Stimulated activated CD4-positive, alpha-beta T cell treated with anti-CD3 and anti-CD28 coated beads, Interleukin-1b, Interleukin-23, amount 100 ng/mL, for 1 hour (primary cell): ENCODE data around the gene NINJ1.

ENCODE experiments used
- DNase-seq, 2 donors: peaks; one replicate each; pipeline ENCODE4 v3.0.0-alpha.2; 2020; ENCODE audit warnings: low read depth in 2 of 2

The NINJ1 gene

GRCh38 chr9:93087971-93088655, 45.9 kb downstream of the NINJ1 start:
- no peak for DNase-seq

DNA sequence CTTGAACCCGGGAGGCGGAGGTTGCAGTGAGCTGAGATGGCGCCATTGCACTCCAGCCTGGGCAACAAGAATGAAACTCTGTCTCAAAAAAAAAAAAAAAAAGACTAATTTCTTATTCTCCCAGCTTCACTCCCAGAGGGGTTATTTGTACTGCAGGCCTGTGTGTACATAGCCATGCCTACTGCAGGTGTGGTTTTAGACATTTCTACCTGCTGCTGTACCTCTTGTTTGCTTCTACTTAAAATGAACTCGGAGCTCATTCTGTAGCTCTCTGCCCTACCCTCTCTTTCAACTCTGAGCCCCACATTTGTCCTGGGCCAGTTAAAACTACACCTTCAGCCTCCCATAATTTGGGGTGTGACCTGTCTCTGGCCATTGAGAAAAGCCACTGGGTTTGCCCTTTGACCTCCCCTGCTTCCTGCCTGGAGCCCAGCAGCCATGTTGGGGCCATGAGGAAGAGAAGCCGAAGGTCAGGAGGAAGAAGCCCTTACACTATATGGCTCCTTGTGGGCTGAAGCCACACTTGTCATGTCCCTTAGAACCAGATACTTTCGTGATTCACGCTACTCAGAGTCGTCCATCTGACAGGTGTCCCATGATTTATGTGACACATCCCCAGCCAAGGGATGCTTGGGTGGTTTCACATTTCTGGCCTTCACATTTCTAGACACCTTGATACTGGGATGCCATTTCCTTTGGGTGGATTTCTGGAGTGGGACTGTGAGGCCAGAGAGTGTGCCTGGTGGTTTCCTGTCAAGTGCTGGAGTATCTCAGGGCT, 47.4 kb downstream of the NINJ1 start:
- DNase-seq: no peak

GRCh38 chr9:93085676-93086075, 48.4 kb downstream of the NINJ1 start:
- no peak for DNase-seq

DNA sequence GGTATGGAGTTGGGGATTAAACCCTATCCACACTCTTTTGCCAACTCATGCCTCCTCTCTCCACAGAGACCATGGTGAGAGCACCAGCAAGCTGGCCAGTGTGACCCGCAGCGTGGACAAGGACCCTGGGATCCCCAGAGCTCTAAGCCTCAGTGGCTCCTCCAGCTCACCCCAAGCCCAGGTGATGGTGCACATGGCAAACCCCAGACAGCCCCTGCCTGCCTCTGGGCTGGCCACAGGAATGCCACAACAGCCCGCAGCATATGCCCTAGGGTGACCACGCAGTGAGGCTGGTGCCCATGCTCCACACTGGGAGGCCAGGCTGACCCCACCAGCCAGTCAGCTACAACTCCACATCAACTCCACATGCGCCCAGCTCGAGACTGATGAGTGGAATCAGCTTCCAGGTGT, 49.6 kb downstream of the NINJ1 start:
- DNase-seq: no peak

- DNase-seq: no peak
These were observed 50.2 kb downstream of the NINJ1 start for GRCh38 chr9:93083592-93084470.

GRCh38 chr9:93082841-93083411, 51.1 kb downstream of the NINJ1 start:
- no peak for DNase-seq

- DNase-seq: no peak
These were observed 52.1 kb downstream of the NINJ1 start for GRCh38 chr9:93081931-93082330.

- DNase-seq: no peak
These were observed 52.9 kb downstream of the NINJ1 start for GRCh38 chr9:93081081-93081529.

- DNase-seq: no peak
These were observed 53.6 kb downstream of the NINJ1 start for GRCh38 chr9:93080406-93080805.

DNA sequence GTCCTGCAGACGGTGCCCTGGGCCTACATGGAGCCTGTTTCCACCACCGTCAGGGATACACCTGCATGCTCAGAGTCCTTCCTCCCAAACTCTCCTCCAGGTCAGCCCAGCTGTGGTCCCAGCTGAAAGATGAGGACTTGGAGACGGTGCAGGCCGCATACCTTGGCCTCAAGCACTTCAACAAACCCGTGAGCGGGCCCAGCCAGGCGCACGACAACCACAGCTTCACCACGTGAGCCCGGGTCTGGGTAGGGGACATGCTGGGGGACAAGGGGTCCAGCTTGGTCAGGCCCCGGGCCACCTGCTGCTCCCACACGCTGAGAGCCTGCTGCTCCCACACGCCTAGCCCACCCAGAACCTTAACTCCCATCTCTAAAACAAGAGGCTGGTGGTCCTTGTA, 54.7 kb downstream of the NINJ1 start:
- no peak for DNase-seq

- no peak for DNase-seq
These were observed 56.2 kb downstream of the NINJ1 start for GRCh38 chr9:93077811-93078210.

DNA sequence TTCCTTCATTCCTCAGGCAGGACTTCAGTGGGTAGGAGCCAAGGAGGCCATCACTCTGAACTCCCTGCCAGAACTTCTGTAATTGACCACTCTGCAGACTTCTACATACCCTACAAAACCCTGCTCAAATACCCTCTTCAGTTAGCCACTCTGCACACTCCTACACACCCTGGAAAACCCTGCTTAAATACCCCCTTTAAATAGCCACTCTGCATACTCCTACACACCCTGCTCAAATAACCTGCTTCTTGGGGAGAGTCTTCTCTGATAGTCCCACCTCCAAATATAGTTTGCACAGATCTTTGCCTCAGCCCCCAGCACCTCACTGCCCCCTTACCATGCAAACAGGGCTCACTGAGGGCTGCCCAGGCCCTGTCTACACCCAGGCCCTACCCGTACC, 56.7 kb downstream of the NINJ1 start:
- DNase-seq: no peak

DNA sequence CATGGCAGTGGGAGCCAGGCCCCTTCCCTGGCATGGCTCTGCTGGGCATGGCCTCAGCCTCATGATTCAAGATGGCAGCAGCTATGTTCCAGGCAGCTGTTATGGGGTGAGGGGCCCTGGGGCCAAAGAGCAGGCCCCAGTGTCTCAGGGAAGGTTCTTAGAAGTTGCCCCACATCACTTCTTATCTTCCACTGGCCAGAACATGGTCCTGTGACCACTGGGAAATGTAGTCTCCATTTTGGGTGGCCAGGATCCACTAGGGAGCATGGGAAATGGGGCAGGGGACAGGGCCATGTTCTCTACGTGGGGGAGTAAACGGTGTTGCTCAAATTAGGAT, 57.3 kb downstream of the NINJ1 start:
- DNase-seq: no peak

DNA sequence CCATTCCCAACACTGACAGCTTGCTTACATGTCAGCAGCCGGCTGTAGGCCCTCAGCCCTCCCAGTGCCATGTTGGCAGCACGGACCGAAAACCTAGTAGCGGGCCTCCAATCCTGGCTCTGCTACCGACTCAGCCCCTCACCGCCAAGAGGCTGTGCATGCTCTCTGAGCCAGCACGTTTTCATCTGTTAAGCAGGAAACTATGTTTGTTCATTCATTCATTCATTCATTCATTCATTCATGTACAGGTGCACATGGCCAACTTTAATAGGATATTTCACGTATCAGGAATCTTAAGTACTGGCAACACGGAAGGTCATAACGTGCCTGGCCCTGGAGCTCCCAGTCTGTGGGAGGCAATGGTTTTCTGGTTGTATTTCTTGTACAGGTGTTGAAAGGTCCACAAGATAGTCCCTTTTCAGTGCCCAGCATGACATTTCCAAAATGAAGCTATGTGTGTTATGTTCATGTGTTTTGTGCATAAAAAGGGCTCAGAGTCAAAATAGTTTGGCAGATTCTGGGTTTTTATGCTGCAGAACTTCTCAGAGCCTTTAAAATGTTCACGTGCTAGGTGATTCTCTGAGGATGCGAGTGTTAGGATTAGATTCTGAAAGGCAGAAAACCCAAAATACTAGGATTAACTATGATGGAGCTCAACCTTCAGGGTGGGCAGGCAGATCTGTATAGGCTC, 57.8 kb downstream of the NINJ1 start:
- no peak for DNase-seq

DNA sequence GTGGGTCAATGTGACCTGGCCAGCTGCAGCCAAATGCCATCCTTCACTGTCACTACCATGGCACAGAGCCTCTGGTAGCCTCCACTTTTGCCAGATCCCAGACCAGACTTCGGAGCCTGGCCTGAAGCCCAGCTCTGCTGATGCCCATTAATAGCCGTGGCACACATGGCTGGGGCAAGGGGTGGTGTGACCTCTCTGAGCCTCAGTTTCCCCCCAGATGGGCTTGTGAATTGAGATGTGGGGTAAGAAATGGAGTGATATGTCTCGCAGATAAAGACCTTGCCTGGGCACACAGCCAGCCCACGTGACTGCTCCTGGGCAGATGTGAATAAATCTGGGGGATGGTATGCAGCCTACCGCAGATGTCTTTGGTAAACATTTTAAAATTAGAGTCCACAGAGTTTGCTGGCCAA, 61.7 kb downstream of the NINJ1 start:
- no peak for DNase-seq
